ENCODE results near the gene PLPPR1.

PLPPR1 gene

DNA sequence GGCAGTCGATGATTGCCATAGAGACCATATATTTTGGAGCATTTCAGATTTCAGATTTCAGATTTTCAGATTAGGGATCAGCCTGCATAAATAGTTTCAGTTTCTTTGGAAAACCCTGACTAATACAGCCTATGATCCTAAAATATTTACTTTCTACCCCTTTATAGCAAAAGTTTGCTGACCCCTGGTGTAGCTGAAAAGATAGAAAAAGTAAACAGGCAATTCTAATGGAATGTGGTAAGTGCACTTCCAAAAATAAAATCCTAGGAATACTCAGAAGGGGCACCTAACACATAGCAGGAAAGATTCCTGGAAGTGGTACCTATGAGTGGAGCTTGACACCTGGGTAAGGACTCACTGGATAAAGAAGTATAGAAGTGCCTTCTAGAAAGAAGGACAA lies 321.8 kb downstream of the PLPPR1 start:
- no peak for DNase-seq (ENCODE audit: low read depth)

- DNase-seq (ENCODE audit: low read depth), result no peak
Measured at GRCh38 chr9:101352892-101353463, 324.5 kb downstream of the PLPPR1 start.

GRCh38 chr9:101353683-101354082 lies 325.2 kb downstream of the PLPPR1 start:
- DNase-seq (ENCODE audit: low read depth), result no peak

- no peak for DNase-seq (ENCODE audit: low read depth)
Measured at GRCh38 chr9:101354143-101354764, 325.7 kb downstream of the PLPPR1 start.

GRCh38 chr9:101354765-101355708 lies 326.5 kb downstream of the PLPPR1 start:
- no peak for DNase-seq (ENCODE audit: low read depth)

DNA sequence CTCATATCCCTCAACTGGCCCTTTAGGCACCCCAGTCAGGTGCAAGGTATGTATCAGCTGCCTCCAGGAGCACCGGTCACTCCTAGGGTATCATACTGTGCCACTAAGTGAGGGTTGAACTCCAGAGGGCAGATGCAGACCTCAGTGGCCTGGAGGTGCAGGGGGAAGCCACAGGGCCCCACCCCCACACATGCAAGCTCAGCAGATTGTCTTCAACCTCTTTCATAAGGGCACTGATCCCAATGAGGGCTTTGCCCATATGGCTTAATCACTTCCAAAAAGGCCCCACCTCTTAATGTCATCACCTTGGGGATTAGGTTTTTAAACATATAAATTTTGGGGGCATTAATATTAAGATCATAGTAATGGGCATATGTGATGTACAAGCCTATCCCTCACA lies 328.1 kb downstream of the PLPPR1 start:
- no peak for DNase-seq (ENCODE audit: low read depth)

DNA sequence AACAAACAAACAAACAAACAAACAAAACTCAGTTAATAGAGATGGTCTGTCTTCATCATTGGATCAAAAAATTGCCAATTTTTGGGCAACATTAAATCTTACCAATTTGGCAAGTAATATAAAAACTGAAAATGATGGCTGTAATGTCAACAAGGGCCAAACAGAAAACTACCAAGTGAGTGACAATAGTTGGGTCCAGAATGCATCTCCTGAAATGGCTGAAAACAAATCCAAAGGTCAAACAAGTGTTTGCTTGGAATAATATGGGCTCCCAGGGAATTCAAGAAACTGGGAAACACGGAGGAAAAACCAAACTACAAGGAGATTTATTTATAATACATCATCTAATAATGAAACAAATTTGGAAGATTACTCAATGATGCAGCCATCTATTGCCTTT lies 331.2 kb downstream of the PLPPR1 start:
- DNase-seq (ENCODE audit: low read depth), result no peak

- no peak for DNase-seq (ENCODE audit: low read depth)
Measured at GRCh38 chr9:101360647-101361046, 332.1 kb downstream of the PLPPR1 start.

DNA sequence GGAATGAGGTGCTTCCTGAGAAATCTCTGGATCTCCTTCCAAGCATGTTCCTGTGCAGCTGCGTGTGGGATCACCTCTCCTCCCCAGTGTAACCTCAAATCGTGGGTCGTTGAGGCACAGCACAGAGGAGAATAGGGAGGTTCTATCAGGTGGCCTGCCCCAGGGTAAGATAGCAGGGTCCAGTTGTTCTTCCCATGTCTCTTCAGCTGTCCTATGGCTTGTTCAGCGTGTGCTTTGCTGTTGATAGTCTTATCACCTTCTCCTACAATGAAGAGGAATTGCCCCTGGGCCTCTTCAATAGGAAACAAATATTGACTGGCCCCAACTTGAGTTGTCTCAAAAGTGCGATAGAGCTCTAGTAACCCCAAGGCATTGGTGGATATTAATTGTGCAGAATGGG lies 333.9 kb downstream of the PLPPR1 start:
- DNase-seq (ENCODE audit: low read depth), result no peak

DNA sequence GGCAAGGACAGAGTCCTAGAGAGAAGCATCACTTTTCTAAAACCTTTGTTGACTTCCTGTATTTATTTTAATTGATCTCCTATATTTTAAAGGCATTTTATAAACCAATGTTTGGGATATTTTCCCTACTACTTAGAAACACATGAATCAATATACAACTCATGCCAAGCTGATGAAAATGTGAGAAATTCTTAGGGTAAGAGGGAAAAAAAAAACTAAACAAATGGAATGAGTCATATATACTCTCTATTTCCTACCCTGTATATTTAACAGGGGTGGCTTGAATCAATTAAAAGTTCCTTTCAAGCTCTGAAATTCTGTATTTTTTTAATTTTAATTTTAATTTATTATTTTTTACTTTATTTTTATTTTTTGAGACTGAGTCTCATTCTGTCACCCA lies 336.7 kb downstream of the PLPPR1 start:
- DNase-seq (ENCODE audit: low read depth), result no peak

GRCh38 chr9:101366038-101366756 lies 337.7 kb downstream of the PLPPR1 start:
- DNase-seq (ENCODE audit: low read depth), result no peak

DNA sequence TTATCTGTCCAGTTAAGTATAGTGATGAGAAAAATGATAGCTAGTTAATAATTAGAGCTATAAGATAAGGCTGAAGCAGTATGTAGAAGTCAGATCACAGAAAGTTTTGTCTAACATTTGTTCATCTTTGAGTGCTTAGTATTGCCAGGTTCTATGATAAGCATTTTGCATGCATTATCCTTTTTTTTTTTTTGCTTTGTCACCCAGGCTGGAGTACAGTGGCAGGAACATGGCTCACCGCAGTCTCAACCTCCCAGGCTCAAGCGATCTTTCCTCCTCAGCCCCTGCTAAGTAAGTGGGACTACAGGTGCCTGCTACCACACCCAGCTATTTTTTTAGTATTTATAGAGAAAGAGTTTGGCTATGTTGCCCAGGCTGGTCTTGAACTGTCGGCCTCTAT lies 338.8 kb downstream of the PLPPR1 start:
- no peak for DNase-seq (ENCODE audit: low read depth)

- DNase-seq (ENCODE audit: low read depth), result no peak
Measured at GRCh38 chr9:101369286-101369685, 340.8 kb downstream of the PLPPR1 start.

GRCh38 chr9:101369884-101370531 lies 341.5 kb downstream of the PLPPR1 start:
- DNase-seq (ENCODE audit: low read depth), result no peak

GRCh38 chr9:101371813-101372212 lies 343.3 kb downstream of the PLPPR1 start:
- DNase-seq (ENCODE audit: low read depth), result no peak

- no peak for DNase-seq (ENCODE audit: low read depth)
Measured at GRCh38 chr9:101372327-101373118, 344.0 kb downstream of the PLPPR1 start.

All from HS-5 (cell line).